HepG2 (cell line): Measurements from ENCODE around the gene HS2ST1. TPM values are rescaled to one million over a fixed set of nuclear protein-coding genes. Genes with fewer than 3 reads are reported as not detected.
A peak's percentile ranks its signal among the peaks of the same experiment; 100 is the strongest.

Experiments
- ATAC-seq: fragments of 200-7000 bp; cut with Tn5 transposase; 3 replicates; pipeline ENCODE4 v1.9.1; 2020; ENCODE audit warnings: mild to moderate bottlenecking, moderate library complexity
- BruUV-seq: library from RNA; stranded (reverse); fragments of 400-500 nt; replicated peaks from 2 replicates; lab custom pipeline; 2021; lab: Mats Ljungman, UMichigan
- CTCF ChIA-PET: fragments of 300-600 bp; formaldehyde crosslinking; extraction: SDS; loops from one replicate; lab custom pipeline; 2021; ENCODE audit warnings: low total read pairs, inconsistent platforms, low intra/inter-chr PET ratio; lab: Yijun Ruan, JAX
- POLR2A ChIA-PET: fragments of 350-600 bp; sonication (Branson Sonifier 250); formaldehyde crosslinking; loops from one replicate; lab custom pipeline; 2020; ENCODE audit warnings: antibody characterized with exemption, inconsistent platforms; lab: Yijun Ruan, JAX
- DNase-seq: peaks from one replicate; pipeline ENCODE4 v3.0.0-alpha.2; 2015; ENCODE audit warnings: low spot score
- FAIRE-seq: peaks from 3 replicates; lab custom pipeline; 2011; peaks lifted over from hg19 to GRCh38; lab: Jason Lieb, UNC
- H2AFZ ChIP-seq: one replicate; pipeline ENCODE4 v1.6.1; 2011; ENCODE audit warnings: low read length, inconsistent platforms
- H3K27ac ChIP-seq: fragments of 300-600 bp; 3 replicates; pipeline ENCODE4 v1.8.0; 2011; ENCODE audit warnings: mixed run types, mild to moderate bottlenecking, mixed read lengths, low read length, inconsistent platforms; ENCODE audit not compliant: insufficient read depth; ENCODE audit errors: extremely low read length
- H3K27me3 ChIP-seq, 2 experiments: fragments of 200-600 bp in 1 of 2; 2 replicates in 1 of 2; 3 replicates in 1 of 2; pipeline versions ENCODE4 v1.6.0 to v1.8.0; 2011; ENCODE audit warnings: low read length in 2 of 2, mild to moderate bottlenecking in 2 of 2, moderate library complexity in 2 of 2, inconsistent platforms in 1 of 2; ENCODE audit not compliant: insufficient read depth in 2 of 2, control insufficient read depth in 1 of 2
- H3K36me3 ChIP-seq, 2 experiments: fragments of 200-600 bp in 1 of 2; replicated peaks in 1 of 2; 2 replicates in 1 of 2; 3 replicates in 1 of 2; pipeline versions ENCODE4 v1.5.1 to v1.8.0; 2011; ENCODE audit warnings: low read length in 2 of 2, inconsistent platforms in 1 of 2; ENCODE audit not compliant: insufficient read depth in 2 of 2, control insufficient read depth in 1 of 2
- H3K4me1 ChIP-seq: 2 replicates; pipeline ENCODE4 v1.5.1; 2012; ENCODE audit warnings: low read length, inconsistent platforms; ENCODE audit not compliant: insufficient read depth
- H3K4me2 ChIP-seq: 2 replicates; pipeline ENCODE4 v1.6.0; 2011; ENCODE audit warnings: low read depth, low read length, inconsistent platforms
- H3K4me3 ChIP-seq, 3 experiments: fragments of 200-600 bp in 1 of 3; sonication (generic), shearing (Covaris generic) in 1 of 3; replicated peaks in 1 of 3; 2 replicates each; pipeline ENCODE4 v1.5.1; 2011 to 2016; ENCODE audit warnings: low read length in 3 of 3, inconsistent platforms in 2 of 3, low read depth in 2 of 3, mild to moderate bottlenecking in 2 of 3, control low read depth in 1 of 3, mixed read lengths in 1 of 3; ENCODE audit not compliant: insufficient read depth in 1 of 3
- H3K79me2 ChIP-seq: one replicate; pipeline ENCODE4 v1.6.1; 2011; ENCODE audit warnings: low read length, inconsistent platforms; ENCODE audit not compliant: insufficient read depth
- H3K9ac ChIP-seq: 2 replicates; pipeline ENCODE4 v1.6.0; 2011; ENCODE audit warnings: mild to moderate bottlenecking, low read depth, low read length, inconsistent platforms; ENCODE audit not compliant: insufficient read depth
- H3K9me3 ChIP-seq: 2 replicates; pipeline ENCODE4 v1.5.1; 2012; ENCODE audit warnings: mild to moderate bottlenecking, low read length
- H4K20me1 ChIP-seq: 2 replicates; pipeline ENCODE4 v1.6.0; 2011; ENCODE audit warnings: inconsistent platforms, mild to moderate bottlenecking, low read length, moderate library complexity; ENCODE audit not compliant: insufficient read depth
- HNF4A ChIP-seq: sonication (generic); formaldehyde crosslinking; IDR thresholded peaks from 2 replicates; pipeline ENCODE4 v1.4.0; 2020; ENCODE audit warnings: missing genetic modification reagents
- NR2F6 ChIP-seq, 2 experiments: IDR thresholded peaks; 2 replicates each; pipeline ENCODE4 v1.6.1; 2016; ENCODE audit warnings: antibody characterized with exemption in 1 of 2, mild to moderate bottlenecking in 1 of 2
- WGBS: methylation state at CpG from one replicate; pipeline ENCODE4 v1.1.6; 2017; ENCODE audit warnings: low lambda C conversion rate; 5-methylcytosine and 5-hydroxymethylcytosine counted together
- in situ Hi-C: cut with HindIII; loops from 2 replicates; pipeline ENCODE4 v1.10.0; 2017; ENCODE audit warnings: low pct_unique_long_range_greater_than_20kb; ENCODE audit not compliant: extremely low pct_ligation_motif_present
- intact Hi-C: fragments of 100-400 bp; cut with micrococcal nuclease; formaldehyde crosslinking; loops from one replicate; pipeline ENCODE4 v1.10.0; 2022; ENCODE audit not compliant: unreplicated experiment
- polyA plus RNA-seq, 8 experiments: library from polyadenylated mRNA; depleted of rRNA in 3 of 8; stranded (reverse) in 7 of 8; unstranded in 1 of 8; fragments of >200 nt; fragmentation: Illumina TruSeq in 4 of 8; extraction: Trizol in 4 of 8; gene quantifications; 2 replicates each; pipeline versions ENCODE4 v1.2.1 to v1.2.3, GENCODE V29; 2011 to 2016; ENCODE audit warnings: low read depth in 4 of 8, missing spikeins in 1 of 8, mixed read lengths in 1 of 8; ENCODE audit not compliant: insufficient read depth in 1 of 8
- total RNA-seq, 5 experiments: library from RNA; depleted of rRNA; stranded (reverse); fragments of >200 nt; fragmentation: Illumina TruSeq; extraction: Trizol; gene quantifications; 2 replicates each; pipeline ENCODE4 v1.2.3, GENCODE V29; 2016; ENCODE audit warnings: low read depth in 1 of 5
- TF ChIP-seq, protein P1 (sequence below): sonication (generic); formaldehyde crosslinking; IDR thresholded peaks from 2 replicates; pipeline ENCODE4 v1.5.1; 2020; ENCODE audit warnings: mild to moderate bottlenecking, moderate library complexity, missing genetic modification reagents
- TF ChIP-seq, protein P2 (sequence below): sonication (generic); formaldehyde crosslinking; IDR thresholded peaks from 2 replicates; pipeline ENCODE4 v1.4.0; 2020; ENCODE audit warnings: missing genetic modification reagents

The HS2ST1 gene
- total and polyA plus RNA-seq, 2 of the 13 experiments (the other 11 are each of a cell fraction or from before 2014, with no cell fraction given): 22.1 to 58.7 TPM

DNA sequence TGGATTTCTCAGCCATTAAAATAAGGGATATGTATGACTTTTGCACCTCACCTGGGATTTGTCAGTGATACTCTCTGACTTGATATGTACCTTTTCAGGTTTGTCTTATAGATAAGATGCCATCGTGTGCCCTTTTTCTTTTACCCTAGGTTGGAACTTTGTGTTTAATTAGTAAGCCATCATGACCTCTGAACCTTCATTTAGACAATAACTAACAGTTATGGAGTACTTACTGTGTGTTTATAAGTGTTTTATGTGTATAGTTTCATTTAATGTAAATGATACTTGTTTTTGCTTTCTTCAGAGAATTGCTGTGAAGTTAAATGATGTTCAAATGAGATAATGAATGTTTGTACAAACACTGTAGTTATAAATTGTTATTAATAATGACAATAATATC lies 14.4 kb downstream of the HS2ST1 start:
- TF ChIP-seq, protein P1, sequence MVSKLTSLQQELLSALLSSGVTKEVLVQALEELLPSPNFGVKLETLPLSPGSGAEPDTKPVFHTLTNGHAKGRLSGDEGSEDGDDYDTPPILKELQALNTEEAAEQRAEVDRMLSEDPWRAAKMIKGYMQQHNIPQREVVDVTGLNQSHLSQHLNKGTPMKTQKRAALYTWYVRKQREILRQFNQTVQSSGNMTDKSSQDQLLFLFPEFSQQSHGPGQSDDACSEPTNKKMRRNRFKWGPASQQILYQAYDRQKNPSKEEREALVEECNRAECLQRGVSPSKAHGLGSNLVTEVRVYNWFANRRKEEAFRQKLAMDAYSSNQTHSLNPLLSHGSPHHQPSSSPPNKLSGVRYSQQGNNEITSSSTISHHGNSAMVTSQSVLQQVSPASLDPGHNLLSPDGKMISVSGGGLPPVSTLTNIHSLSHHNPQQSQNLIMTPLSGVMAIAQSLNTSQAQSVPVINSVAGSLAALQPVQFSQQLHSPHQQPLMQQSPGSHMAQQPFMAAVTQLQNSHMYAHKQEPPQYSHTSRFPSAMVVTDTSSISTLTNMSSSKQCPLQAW: no peak
- TF ChIP-seq, protein P2, sequence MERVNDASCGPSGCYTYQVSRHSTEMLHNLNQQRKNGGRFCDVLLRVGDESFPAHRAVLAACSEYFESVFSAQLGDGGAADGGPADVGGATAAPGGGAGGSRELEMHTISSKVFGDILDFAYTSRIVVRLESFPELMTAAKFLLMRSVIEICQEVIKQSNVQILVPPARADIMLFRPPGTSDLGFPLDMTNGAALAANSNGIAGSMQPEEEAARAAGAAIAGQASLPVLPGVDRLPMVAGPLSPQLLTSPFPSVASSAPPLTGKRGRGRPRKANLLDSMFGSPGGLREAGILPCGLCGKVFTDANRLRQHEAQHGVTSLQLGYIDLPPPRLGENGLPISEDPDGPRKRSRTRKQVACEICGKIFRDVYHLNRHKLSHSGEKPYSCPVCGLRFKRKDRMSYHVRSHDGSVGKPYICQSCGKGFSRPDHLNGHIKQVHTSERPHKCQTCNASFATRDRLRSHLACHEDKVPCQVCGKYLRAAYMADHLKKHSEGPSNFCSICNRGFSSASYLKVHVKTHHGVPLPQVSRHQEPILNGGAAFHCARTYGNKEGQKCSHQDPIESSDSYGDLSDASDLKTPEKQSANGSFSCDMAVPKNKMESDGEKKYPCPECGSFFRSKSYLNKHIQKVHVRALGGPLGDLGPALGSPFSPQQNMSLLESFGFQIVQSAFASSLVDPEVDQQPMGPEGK: no peak
- TF ChIP-seq NR2F6 (IDR thresholded peaks at IDR 0.05) (peak; percentile 12; the same call in 1 of the 2 replicates), NR2F6 (CRISPR knock-in tag; IDR thresholded peaks at IDR 0.05) (no peak), HNF4A (CRISPR knock-in tag) (0 out of 2 replicates have a peak, but pooled peaks have one; percentile 14)
- peak overlapping the region in 2 of 3 experiments; percentile 16 to 21; a peak in 2 of 6 replicates for H3K4me3 ChIP-seq
- in situ Hi-C loops (no loop called here), intact Hi-C loops (no loop called here)
- H3K4me1 ChIP-seq: peaks cover 67% of the 10 kb centered on the region
- DNase-seq (no peak), FAIRE-seq (no peak), ATAC-seq (no peak)
- peaks cover 0 to 1% of the 10 kb centered on the region in 2 experiments; a peak in 1 of 5 replicates for H3K36me3 ChIP-seq
- H3K27ac ChIP-seq: no peak overlapping the region
- H2AFZ ChIP-seq: no peak overlapping the region
- no peaks in the 10 kb centered on the region for H3K27me3 ChIP-seq
- POLR2A ChIA-PET: no interaction called here
- peaks cover 100% of the 10 kb centered on the region for H3K79me2 ChIP-seq
- H3K9ac ChIP-seq: no peak overlapping the region
- CTCF ChIA-PET: no interaction called here
- H4K20me1 ChIP-seq: no peaks in the 10 kb centered on the region
- BruUV-seq: no TSS peak
- peak overlapping the region; percentile 59 for H3K4me2 ChIP-seq
- H3K9me3 ChIP-seq: peaks cover 22% of the 10 kb centered on the region
- WGBS: 6% methylated on average over 1 of the region's 1 CpG
